ENCODE results near the gene ABHD12.

ABHD12 gene

DNA sequence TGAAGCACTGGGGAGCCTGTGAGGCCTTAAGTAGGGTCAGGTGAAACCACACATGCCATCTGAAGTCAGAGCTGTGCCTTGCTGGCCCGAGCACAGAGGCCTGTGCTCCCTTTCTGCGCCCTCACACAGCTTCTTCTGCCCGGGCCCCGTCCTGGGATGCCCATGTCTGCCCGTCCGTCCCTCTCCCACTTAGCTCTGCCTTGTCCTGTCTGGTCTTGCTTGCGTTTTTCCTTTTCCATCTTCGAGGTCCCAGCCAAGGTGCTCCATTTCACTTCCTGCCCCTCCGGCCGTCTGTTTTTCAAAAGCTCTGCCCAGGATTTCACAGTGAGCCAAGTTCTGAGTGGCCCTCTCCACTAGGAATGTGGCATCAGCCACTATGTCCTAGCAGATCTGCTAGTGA lies 97.1 kb downstream of the ABHD12 start:
- ATAC-seq (ENCODE audit: low read depth) (no peak), DNase-seq (ENCODE audit: low spot score) (no peak)
- H3K36me3 ChIP-seq (ENCODE audit: low read depth): peaks cover 73% of the 10 kb centered on the region
- no peaks in the 10 kb centered on the region for H3K4me1 ChIP-seq (ENCODE audit: insufficient read depth, poor library complexity, severe bottlenecking)
- H3K27me3 ChIP-seq (ENCODE audit: insufficient read depth, poor library complexity, severe bottlenecking): no peaks in the 10 kb centered on the region
- H3K9me3 ChIP-seq (ENCODE audit: severe bottlenecking): no peaks in the 10 kb centered on the region
- TF ChIP-seq, protein P1, sequence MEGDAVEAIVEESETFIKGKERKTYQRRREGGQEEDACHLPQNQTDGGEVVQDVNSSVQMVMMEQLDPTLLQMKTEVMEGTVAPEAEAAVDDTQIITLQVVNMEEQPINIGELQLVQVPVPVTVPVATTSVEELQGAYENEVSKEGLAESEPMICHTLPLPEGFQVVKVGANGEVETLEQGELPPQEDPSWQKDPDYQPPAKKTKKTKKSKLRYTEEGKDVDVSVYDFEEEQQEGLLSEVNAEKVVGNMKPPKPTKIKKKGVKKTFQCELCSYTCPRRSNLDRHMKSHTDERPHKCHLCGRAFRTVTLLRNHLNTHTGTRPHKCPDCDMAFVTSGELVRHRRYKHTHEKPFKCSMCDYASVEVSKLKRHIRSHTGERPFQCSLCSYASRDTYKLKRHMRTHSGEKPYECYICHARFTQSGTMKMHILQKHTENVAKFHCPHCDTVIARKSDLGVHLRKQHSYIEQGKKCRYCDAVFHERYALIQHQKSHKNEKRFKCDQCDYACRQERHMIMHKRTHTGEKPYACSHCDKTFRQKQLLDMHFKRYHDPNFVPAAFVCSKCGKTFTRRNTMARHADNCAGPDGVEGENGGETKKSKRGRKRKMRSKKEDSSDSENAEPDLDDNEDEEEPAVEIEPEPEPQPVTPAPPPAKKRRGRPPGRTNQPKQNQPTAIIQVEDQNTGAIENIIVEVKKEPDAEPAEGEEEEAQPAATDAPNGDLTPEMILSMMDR (IDR thresholded peaks at IDR 0.05; ENCODE audit: poor library complexity, severe bottlenecking): no peak
- H3K27ac ChIP-seq (ENCODE audit: poor library complexity, severe bottlenecking): no peak overlapping the region
- no peak overlapping the region for H3K4me3 ChIP-seq (ENCODE audit: severe bottlenecking)

- Histone ChIP-seq H3K4me3 (ENCODE audit: severe bottlenecking) (no peak overlapping the region), H3K27me3 (ENCODE audit: insufficient read depth, poor library complexity, severe bottlenecking) (no peaks in the 10 kb centered on the region), H3K9me3 (ENCODE audit: severe bottlenecking) (no peaks in the 10 kb centered on the region), H3K36me3 (ENCODE audit: low read depth) (peaks cover 84% of the 10 kb centered on the region), H3K27ac (ENCODE audit: poor library complexity, severe bottlenecking) (no peak overlapping the region), H3K4me1 (ENCODE audit: insufficient read depth, poor library complexity, severe bottlenecking) (no peaks in the 10 kb centered on the region)
- ATAC-seq (ENCODE audit: low read depth) (no peak), DNase-seq (ENCODE audit: low spot score) (no peak)
- TF ChIP-seq, protein P1 (IDR thresholded peaks at IDR 0.05; ENCODE audit: poor library complexity, severe bottlenecking): no peak
Observed at GRCh38 chr20:25292176-25292891, 98.3 kb downstream of the ABHD12 start.

GRCh38 chr20:25291432-25292133 lies 99.1 kb downstream of the ABHD12 start:
- H3K9me3 ChIP-seq (ENCODE audit: severe bottlenecking): no peaks in the 10 kb centered on the region
- H3K4me3 ChIP-seq (ENCODE audit: severe bottlenecking): no peak overlapping the region
- H3K36me3 ChIP-seq (ENCODE audit: low read depth): peaks cover 85% of the 10 kb centered on the region
- no peak overlapping the region for H3K27ac ChIP-seq (ENCODE audit: poor library complexity, severe bottlenecking)
- H3K4me1 ChIP-seq (ENCODE audit: insufficient read depth, poor library complexity, severe bottlenecking): no peaks in the 10 kb centered on the region
- no peak for ATAC-seq (ENCODE audit: low read depth)
- no peaks in the 10 kb centered on the region for H3K27me3 ChIP-seq (ENCODE audit: insufficient read depth, poor library complexity, severe bottlenecking)
- peak; percentile 49 for DNase-seq (ENCODE audit: low spot score)
- TF ChIP-seq, protein P1 (IDR thresholded peaks at IDR 0.05; ENCODE audit: poor library complexity, severe bottlenecking): no peak

GRCh38 chr20:25290646-25291431 lies 99.8 kb downstream of the ABHD12 start:
- H3K36me3 ChIP-seq (ENCODE audit: low read depth): peaks cover 84% of the 10 kb centered on the region
- peak; percentile 62 for DNase-seq (ENCODE audit: low spot score)

More at GRCh38 chr20:25290646-25291431, 99.8 kb downstream of the ABHD12 start:
- no peaks in the 10 kb centered on the region for H3K4me1 ChIP-seq (ENCODE audit: insufficient read depth, poor library complexity, severe bottlenecking)
- no peak overlapping the region for H3K4me3 ChIP-seq (ENCODE audit: severe bottlenecking)
- H3K27ac ChIP-seq (ENCODE audit: poor library complexity, severe bottlenecking): no peak overlapping the region
- TF ChIP-seq, protein P1 (IDR thresholded peaks at IDR 0.05; ENCODE audit: poor library complexity, severe bottlenecking): no peak
- no peaks in the 10 kb centered on the region for H3K27me3 ChIP-seq (ENCODE audit: insufficient read depth, poor library complexity, severe bottlenecking)
- no peaks in the 10 kb centered on the region for H3K9me3 ChIP-seq (ENCODE audit: severe bottlenecking)
- ATAC-seq (ENCODE audit: low read depth): no peak
